ENCODE data around the gene LINS1. TPM values are rescaled to one million over a fixed set of nuclear protein-coding genes. Genes with fewer than 3 reads are reported as not detected.

Gene LINS1
- total RNA-seq, 1 experiment from 2014 or later, result 17.3 TPM

DNA sequence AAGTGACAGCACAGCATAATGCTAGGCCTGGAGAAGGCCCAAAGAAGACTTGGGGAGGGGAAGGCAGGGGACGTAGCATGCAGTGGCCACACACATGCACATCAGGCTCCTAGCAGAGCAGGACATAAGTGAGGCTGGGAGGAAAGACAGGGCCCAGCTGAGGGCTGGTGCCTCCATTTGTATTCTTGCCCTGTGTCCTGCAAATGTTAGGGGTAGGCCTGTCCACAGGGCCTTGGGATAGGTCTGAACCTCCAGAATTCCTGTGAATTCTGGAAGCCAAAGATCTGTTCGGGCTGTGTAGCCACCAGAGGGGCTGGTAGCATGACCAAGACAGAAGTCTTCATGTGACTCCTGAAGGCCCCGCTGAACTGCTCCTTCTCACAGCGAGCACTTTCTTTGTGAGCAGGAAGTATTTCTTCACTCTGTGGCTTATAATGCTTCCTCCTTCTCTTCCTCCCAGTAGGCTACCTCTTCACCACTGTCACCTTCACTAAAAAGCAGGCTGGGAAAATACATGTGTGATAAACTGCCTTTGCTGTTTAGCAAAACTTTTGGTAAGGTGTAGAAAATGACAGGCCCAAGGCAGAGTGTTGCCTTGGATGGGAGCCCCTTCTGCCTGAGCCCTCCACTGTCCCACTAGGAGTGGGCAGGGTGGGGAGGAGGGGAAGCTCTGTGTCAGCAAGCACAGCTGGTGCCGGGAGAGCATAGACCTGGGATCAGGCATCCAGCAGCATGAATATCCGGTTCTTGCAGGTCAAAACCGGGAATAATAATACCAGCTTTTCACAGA lies 81.7 kb downstream of the LINS1 start:
- TF ChIP-seq, protein P1, sequence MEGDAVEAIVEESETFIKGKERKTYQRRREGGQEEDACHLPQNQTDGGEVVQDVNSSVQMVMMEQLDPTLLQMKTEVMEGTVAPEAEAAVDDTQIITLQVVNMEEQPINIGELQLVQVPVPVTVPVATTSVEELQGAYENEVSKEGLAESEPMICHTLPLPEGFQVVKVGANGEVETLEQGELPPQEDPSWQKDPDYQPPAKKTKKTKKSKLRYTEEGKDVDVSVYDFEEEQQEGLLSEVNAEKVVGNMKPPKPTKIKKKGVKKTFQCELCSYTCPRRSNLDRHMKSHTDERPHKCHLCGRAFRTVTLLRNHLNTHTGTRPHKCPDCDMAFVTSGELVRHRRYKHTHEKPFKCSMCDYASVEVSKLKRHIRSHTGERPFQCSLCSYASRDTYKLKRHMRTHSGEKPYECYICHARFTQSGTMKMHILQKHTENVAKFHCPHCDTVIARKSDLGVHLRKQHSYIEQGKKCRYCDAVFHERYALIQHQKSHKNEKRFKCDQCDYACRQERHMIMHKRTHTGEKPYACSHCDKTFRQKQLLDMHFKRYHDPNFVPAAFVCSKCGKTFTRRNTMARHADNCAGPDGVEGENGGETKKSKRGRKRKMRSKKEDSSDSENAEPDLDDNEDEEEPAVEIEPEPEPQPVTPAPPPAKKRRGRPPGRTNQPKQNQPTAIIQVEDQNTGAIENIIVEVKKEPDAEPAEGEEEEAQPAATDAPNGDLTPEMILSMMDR (conservative IDR thresholded peaks at IDR 0.05; ENCODE audit: low read depth, low read length), result no peak
- TF ChIP-seq EZH2 (IDR thresholded peaks at IDR 0.05; ENCODE audit: borderline replicate concordance, low read depth, low read length, poor library complexity, severe bottlenecking), result no peak
- Histone ChIP-seq H3K27ac (ENCODE audit: low read depth, low read length, poor library complexity, severe bottlenecking) (no peak overlapping the region), H3K36me3 (ENCODE audit: insufficient read depth, low read length, poor library complexity, severe bottlenecking) (no peaks in the 10 kb centered on the region), H3K4me3 (ENCODE audit: low read depth, low read length, poor library complexity, severe bottlenecking) (no peak overlapping the region), H3K4me1 (ENCODE audit: insufficient read depth, low read length, poor library complexity, severe bottlenecking) (no peaks in the 10 kb centered on the region), H3K27me3 (replicated peaks; ENCODE audit: insufficient read depth, low read depth, low read length, poor library complexity) (no peaks in the 10 kb centered on the region), H3K9me3 (ENCODE audit: low read depth, low read length, poor library complexity, severe bottlenecking) (no peaks in the 10 kb centered on the region)
- BruUV-seq (replicated peaks), result no TSS peak
- CTCF ChIA-PET, result no interaction called here
- intact Hi-C loops (cut with micrococcal nuclease; ENCODE audit: unreplicated experiment), result no loop called here
- POLR2A ChIA-PET (ENCODE audit: low non-redundant PET), result no interaction called here
- no peak for DNase-seq (ENCODE audit: low spot score)

DNA sequence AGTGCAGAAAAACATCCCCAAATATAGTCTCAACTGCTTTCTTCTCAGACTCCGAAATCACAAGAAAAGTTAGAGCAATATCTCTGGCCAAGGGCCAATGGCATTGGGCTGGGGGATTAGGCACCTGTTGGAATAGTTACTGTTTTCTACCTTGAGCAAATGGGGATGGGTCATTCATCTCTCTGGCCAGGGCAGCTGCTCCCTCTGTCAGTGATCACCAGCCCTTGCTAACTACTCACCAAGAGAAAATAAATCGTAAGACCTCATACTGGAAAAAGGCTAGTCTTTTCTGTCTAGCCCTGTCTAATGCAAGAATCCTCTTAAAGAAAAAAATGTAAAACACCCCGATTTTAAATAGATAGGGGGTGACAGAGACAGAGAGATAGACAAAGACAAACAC lies 84.1 kb downstream of the LINS1 start:
- no peak overlapping the region for H3K27ac ChIP-seq (ENCODE audit: low read depth, low read length, poor library complexity, severe bottlenecking)
- CTCF ChIA-PET, result no interaction called here
- no peaks in the 10 kb centered on the region for H3K36me3 ChIP-seq (ENCODE audit: insufficient read depth, low read length, poor library complexity, severe bottlenecking)
- H3K27me3 ChIP-seq (replicated peaks; ENCODE audit: insufficient read depth, low read depth, low read length, poor library complexity), result no peaks in the 10 kb centered on the region
- TF ChIP-seq EZH2 (IDR thresholded peaks at IDR 0.05; ENCODE audit: borderline replicate concordance, low read depth, low read length, poor library complexity, severe bottlenecking), result no peak
- H3K4me3 ChIP-seq (ENCODE audit: low read depth, low read length, poor library complexity, severe bottlenecking), result no peak overlapping the region
- BruUV-seq (replicated peaks), result no TSS peak
- no peaks in the 10 kb centered on the region for H3K9me3 ChIP-seq (ENCODE audit: low read depth, low read length, poor library complexity, severe bottlenecking)
- intact Hi-C loops (cut with micrococcal nuclease; ENCODE audit: unreplicated experiment), result no loop called here
- POLR2A ChIA-PET (ENCODE audit: low non-redundant PET), result no interaction called here
- no peaks in the 10 kb centered on the region for H3K4me1 ChIP-seq (ENCODE audit: insufficient read depth, low read length, poor library complexity, severe bottlenecking)
- DNase-seq (ENCODE audit: low spot score), result no peak

Other genes starting within 250 kb of the LINS1 start
- not detected in 2 replicates for gene CERS3, start 73.2 kb downstream of the LINS1 start, total RNA-seq (2021)
- 14.5 and 15.0 TPM in 2 replicates for gene ASB7, start 405 bp upstream of the LINS1 start, total RNA-seq (2021)